Prostate gland (tissue), 2 donors: ENCODE results near the gene ANKEF1.

Experiments
- POLR2A ChIP-seq: fragments of 450-650 bp; IDR thresholded peaks from one replicate; pipeline ENCODE4 v1.6.1; 2016; ENCODE audit warnings: antibody characterized with exemption, mild to moderate bottlenecking
- TF ChIP-seq, protein P1 (sequence below), 4 experiments: fragments of 200-600 bp in 2 of 4; fragments of 450-650 bp in 2 of 4; sonication (generic) in 2 of 4; IDR thresholded peaks; 1 replicate in 3 of 4; 2 replicates in 1 of 4; pipeline ENCODE4 v1.5.1; 2016 to 2019; ENCODE audit warnings: antibody characterized with exemption in 4 of 4, mild to moderate bottlenecking in 2 of 4, moderate library complexity in 2 of 4

DNA sequence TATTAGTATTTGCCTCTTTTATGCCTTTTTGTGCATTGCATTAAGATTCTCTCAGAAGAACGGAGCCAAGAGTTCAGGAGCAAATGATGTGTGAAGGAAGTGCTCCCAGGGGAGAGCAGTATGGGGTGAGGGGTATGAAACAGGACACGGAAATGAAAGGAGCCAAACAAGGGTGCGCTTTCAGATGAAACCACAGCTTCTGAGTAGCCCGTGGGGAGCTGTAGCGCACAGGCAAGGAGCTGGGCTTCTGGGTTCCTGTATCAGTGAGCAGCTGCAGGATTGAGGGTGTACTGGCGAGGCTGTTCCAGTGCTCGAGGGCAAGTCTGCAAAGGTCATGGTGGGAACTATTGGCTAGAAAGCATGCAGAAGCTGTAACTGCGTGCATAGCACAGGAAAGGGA lies 25.4 kb downstream of the ANKEF1 start:
- TF ChIP-seq, protein P1, sequence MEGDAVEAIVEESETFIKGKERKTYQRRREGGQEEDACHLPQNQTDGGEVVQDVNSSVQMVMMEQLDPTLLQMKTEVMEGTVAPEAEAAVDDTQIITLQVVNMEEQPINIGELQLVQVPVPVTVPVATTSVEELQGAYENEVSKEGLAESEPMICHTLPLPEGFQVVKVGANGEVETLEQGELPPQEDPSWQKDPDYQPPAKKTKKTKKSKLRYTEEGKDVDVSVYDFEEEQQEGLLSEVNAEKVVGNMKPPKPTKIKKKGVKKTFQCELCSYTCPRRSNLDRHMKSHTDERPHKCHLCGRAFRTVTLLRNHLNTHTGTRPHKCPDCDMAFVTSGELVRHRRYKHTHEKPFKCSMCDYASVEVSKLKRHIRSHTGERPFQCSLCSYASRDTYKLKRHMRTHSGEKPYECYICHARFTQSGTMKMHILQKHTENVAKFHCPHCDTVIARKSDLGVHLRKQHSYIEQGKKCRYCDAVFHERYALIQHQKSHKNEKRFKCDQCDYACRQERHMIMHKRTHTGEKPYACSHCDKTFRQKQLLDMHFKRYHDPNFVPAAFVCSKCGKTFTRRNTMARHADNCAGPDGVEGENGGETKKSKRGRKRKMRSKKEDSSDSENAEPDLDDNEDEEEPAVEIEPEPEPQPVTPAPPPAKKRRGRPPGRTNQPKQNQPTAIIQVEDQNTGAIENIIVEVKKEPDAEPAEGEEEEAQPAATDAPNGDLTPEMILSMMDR (IDR thresholded peaks at IDR 0.05), result no peak
- TF ChIP-seq POLR2A, result no peak
